CD4-positive, alpha-beta T cell treated with Interleukin-12 subunit alpha and Interleukin-12 subunit beta, for 1 hour (primary cell): Measurements from ENCODE around the gene GBGT1.

Experiments used
- DNase-seq: peaks from one replicate; pipeline ENCODE4 v3.0.0-alpha.2; 2020

GBGT1 gene

DNA sequence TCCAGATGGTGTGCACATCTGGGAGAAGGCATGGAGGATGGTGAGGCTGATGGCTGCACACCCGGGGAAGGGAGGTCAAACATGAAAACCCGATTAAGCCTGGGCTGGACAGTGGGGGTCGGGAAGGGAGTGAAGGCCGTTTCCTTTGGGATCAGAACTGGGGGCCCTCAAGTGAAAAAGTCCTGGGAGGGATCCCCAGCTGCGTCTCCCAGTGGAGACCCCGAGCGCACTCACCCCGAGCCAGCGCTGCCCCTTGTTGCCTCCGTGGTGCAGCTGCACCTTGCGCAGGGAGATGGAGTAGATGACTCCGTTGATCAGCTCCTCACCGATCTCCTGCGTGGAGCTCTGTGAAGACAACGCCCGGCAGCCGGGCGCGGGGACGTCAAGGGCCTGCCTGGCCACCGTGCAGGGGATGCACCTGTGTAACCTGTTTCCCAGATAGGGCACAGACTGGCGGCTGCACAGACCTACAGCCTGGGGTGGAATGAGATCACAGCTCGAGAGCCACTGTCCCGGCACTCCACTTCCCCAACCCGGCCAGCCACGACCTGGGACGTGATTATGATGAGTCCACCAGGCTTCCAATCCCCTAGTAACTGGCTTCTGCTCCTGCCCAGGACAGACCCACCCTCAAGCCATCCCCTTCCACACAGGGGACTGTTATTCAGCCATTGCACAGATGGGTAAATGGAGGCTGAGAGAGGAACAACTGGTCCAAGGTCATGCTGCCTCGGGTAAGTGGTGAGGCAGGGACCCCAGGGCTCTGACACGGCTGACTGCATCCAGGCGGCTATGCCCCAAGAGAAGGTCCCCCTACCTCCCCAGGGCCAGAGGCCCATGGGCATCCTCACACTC lies 51.7 kb downstream of the GBGT1 start:
- no peak for DNase-seq

- DNase-seq, result no peak
Measured at GRCh38 chr9:133109931-133110650, 53.6 kb downstream of the GBGT1 start.

GRCh38 chr9:133108794-133109641 lies 54.7 kb downstream of the GBGT1 start:
- DNase-seq, result no peak

- DNase-seq, result no peak
Measured at GRCh38 chr9:133107961-133108793, 55.5 kb downstream of the GBGT1 start.

DNA sequence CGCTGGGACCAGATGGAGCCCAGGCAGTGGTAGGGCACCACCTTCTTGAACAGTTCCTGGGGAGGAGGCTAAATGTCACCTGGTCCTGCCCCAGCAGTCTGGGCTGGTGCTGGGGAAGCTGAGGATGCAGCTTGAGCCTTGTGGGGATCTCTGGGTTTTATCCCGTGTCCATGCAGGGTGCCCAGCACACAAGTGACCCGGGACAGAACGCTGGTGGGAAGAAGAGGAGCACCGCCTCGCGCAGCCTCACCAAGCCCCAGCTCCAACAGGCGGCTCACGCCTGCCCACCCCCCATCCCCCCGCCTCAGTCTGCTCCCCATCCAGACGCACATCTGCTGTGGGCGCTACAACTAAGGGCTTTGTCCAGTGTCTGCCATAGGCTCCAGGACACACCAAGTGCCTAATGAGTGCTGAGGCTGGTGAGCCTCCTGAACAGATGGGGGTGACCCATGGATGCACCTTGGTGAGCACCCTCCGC lies 56.4 kb downstream of the GBGT1 start:
- no peak for DNase-seq

- no peak for DNase-seq
Measured at GRCh38 chr9:133106511-133107244, 57.0 kb downstream of the GBGT1 start.

GRCh38 chr9:133105461-133105770 lies 58.3 kb downstream of the GBGT1 start:
- no peak for DNase-seq

GRCh38 chr9:133104718-133105460 lies 58.8 kb downstream of the GBGT1 start:
- no peak for DNase-seq

DNA sequence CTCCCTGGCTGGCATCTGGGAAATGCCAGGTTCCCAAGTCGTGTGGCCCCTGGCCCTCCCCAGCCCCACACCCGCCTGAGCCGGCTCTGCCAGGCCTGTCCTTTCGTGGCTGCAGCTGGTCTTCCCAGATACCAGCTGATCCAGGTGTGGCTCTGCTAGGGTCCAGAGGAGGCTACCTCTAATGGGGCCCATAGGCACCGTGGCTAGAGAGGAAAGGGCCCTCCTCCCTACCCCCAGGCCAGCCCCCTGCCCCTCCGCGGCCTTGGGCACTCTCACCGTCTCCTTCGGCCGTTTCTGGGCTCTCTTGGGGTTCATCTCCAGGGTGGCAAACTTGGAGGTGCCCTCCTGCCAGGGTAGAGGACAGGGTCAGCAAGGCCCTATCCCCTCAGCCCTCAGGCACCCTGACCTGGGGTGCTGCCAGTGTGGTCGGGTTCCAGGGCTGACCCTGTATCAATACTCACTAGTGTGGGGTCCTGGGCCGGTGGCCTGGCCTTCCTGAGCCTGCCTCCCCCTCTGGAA lies 59.7 kb downstream of the GBGT1 start:
- no peak for DNase-seq

- DNase-seq, result peak; percentile 57
Measured at GRCh38 chr9:133103183-133103986, 60.3 kb downstream of the GBGT1 start.
